HEK293 (cell line): ENCODE measurements around the gene ALG11.

ENCODE experiments used
- EGR2 ChIP-seq: fragments of 450-650 bp; formaldehyde crosslinking; IDR thresholded peaks from 2 replicates; pipeline ENCODE4 v1.5.1; 2016; ENCODE audit warnings: low read depth, missing biosample characterization, missing genetic modification characterization
- GLIS1 ChIP-seq: fragments of 450-650 bp; formaldehyde crosslinking; IDR thresholded peaks from 2 replicates; pipeline ENCODE4 v1.5.1; 2016; ENCODE audit warnings: missing biosample characterization, missing genetic modification characterization
- GLIS2 ChIP-seq: fragments of 450-650 bp; formaldehyde crosslinking; IDR thresholded peaks from 2 replicates; pipeline ENCODE4 v1.5.1; 2016; ENCODE audit warnings: missing biosample characterization, missing genetic modification characterization
- HIC1 ChIP-seq: fragments of 450-650 bp; formaldehyde crosslinking; IDR thresholded peaks from 2 replicates; pipeline ENCODE4 v1.5.1; 2016; ENCODE audit warnings: missing biosample characterization, missing genetic modification characterization
- KLF9 ChIP-seq: fragments of 450-650 bp; formaldehyde crosslinking; IDR thresholded peaks from 2 replicates; pipeline ENCODE4 v1.5.1; 2016; ENCODE audit warnings: missing biosample characterization, missing genetic modification characterization, low read depth
- OSR2 ChIP-seq: fragments of 450-650 bp; formaldehyde crosslinking; IDR thresholded peaks from 2 replicates; pipeline ENCODE4 v1.5.1; 2016; ENCODE audit warnings: missing biosample characterization, missing genetic modification characterization
- PBX3 ChIP-seq: sonication (generic); formaldehyde crosslinking; IDR thresholded peaks from 2 replicates; pipeline ENCODE4 v1.8.1; 2022; ENCODE audit warnings: mild to moderate bottlenecking, moderate library complexity, missing genetic modification reagents
- SETDB1 ChIP-seq: IDR thresholded peaks from one replicate; pipeline ENCODE4 v1.6.1; 2017; ENCODE audit warnings: mild to moderate bottlenecking, low read length, moderate library complexity, mixed read lengths; ENCODE audit not compliant: insufficient read length
- SP7 ChIP-seq: fragments of 450-650 bp; formaldehyde crosslinking; IDR thresholded peaks from 2 replicates; pipeline ENCODE4 v1.5.1; 2016; ENCODE audit warnings: missing biosample characterization, missing genetic modification characterization
- TSHZ1 ChIP-seq: fragments of 450-650 bp; formaldehyde crosslinking; IDR thresholded peaks from 2 replicates; pipeline ENCODE4 v1.5.1; 2016; ENCODE audit warnings: missing biosample characterization, missing genetic modification characterization, borderline replicate concordance
- YY2 ChIP-seq: fragments of 450-650 bp; formaldehyde crosslinking; IDR thresholded peaks from 2 replicates; pipeline ENCODE4 v1.5.1; 2016; ENCODE audit warnings: missing biosample characterization, missing genetic modification characterization
- ZIC2 ChIP-seq: fragments of 450-650 bp; formaldehyde crosslinking; IDR thresholded peaks from 2 replicates; pipeline ENCODE4 v1.5.1; 2016; ENCODE audit warnings: missing biosample characterization, missing genetic modification characterization
- ZNF10 ChIP-seq: fragments of 450-650 bp; formaldehyde crosslinking; IDR thresholded peaks from 2 replicates; pipeline ENCODE4 v1.5.1; 2017; ENCODE audit warnings: missing biosample characterization, missing genetic modification characterization
- ZNF148 ChIP-seq: fragments of 450-650 bp; formaldehyde crosslinking; IDR thresholded peaks from 2 replicates; pipeline ENCODE4 v1.5.0; 2017; ENCODE audit warnings: missing biosample characterization, missing genetic modification characterization, borderline replicate concordance
- ZNF174 ChIP-seq: fragments of 450-650 bp; formaldehyde crosslinking; IDR thresholded peaks from 2 replicates; pipeline ENCODE4 v1.5.0; 2017; ENCODE audit warnings: missing biosample characterization, mild to moderate bottlenecking, missing genetic modification characterization
- ZNF184 ChIP-seq: fragments of 450-650 bp; IDR thresholded peaks from 2 replicates; pipeline ENCODE4 v1.5.1; 2018; ENCODE audit warnings: missing biosample characterization, mild to moderate bottlenecking, missing genetic modification characterization
- ZNF2 ChIP-seq: fragments of 450-650 bp; formaldehyde crosslinking; IDR thresholded peaks from 2 replicates; pipeline ENCODE4 v1.5.1; 2016; ENCODE audit warnings: missing biosample characterization, missing genetic modification characterization
- ZNF248 ChIP-seq: fragments of 450-650 bp; formaldehyde crosslinking; IDR thresholded peaks from 2 replicates; pipeline ENCODE4 v1.5.1; 2017; ENCODE audit warnings: missing biosample characterization, missing genetic modification characterization
- ZNF266 ChIP-seq: fragments of 450-650 bp; formaldehyde crosslinking; IDR thresholded peaks from 2 replicates; pipeline ENCODE4 v1.5.1; 2016; ENCODE audit warnings: missing biosample characterization, missing genetic modification characterization, low read depth
- ZNF311 ChIP-seq: fragments of 450-650 bp; formaldehyde crosslinking; IDR thresholded peaks from 2 replicates; pipeline ENCODE4 v1.5.1; 2017; ENCODE audit warnings: missing biosample characterization, missing genetic modification characterization, borderline replicate concordance
- ZNF335 ChIP-seq: fragments of 450-650 bp; formaldehyde crosslinking; conservative IDR thresholded peaks from 2 replicates; pipeline ENCODE4 v1.5.1; 2016; ENCODE audit warnings: missing biosample characterization, missing genetic modification characterization
- ZNF350 ChIP-seq: fragments of 450-650 bp; formaldehyde crosslinking; IDR thresholded peaks from 2 replicates; pipeline ENCODE4 v1.5.0; 2017; ENCODE audit warnings: missing biosample characterization, mild to moderate bottlenecking, missing genetic modification characterization
- ZNF354C ChIP-seq: fragments of 450-650 bp; formaldehyde crosslinking; IDR thresholded peaks from 2 replicates; pipeline ENCODE4 v1.5.1; 2016; ENCODE audit warnings: missing biosample characterization, missing genetic modification characterization, low read depth, borderline replicate concordance
- ZNF510 ChIP-seq: fragments of 450-650 bp; formaldehyde crosslinking; IDR thresholded peaks from 2 replicates; pipeline ENCODE4 v1.5.1; 2018; ENCODE audit warnings: mild to moderate bottlenecking, missing genetic modification characterization, missing biosample characterization; ENCODE audit not compliant: insufficient replicate concordance
- ZNF521 ChIP-seq: fragments of 450-650 bp; formaldehyde crosslinking; IDR thresholded peaks from 2 replicates; pipeline ENCODE4 v1.5.1; 2017; ENCODE audit warnings: missing biosample characterization, mild to moderate bottlenecking, missing genetic modification characterization
- ZNF529 ChIP-seq: fragments of 450-650 bp; formaldehyde crosslinking; IDR thresholded peaks from 2 replicates; pipeline ENCODE4 v1.5.1; 2017; ENCODE audit warnings: missing genetic modification characterization, missing biosample characterization; ENCODE audit not compliant: insufficient replicate concordance
- ZNF580 ChIP-seq: fragments of 450-650 bp; formaldehyde crosslinking; IDR thresholded peaks from 2 replicates; pipeline ENCODE4 v1.5.1; 2016; ENCODE audit warnings: missing biosample characterization, missing genetic modification characterization
- ZNF600 ChIP-seq: fragments of 450-650 bp; formaldehyde crosslinking; IDR thresholded peaks from 2 replicates; pipeline ENCODE4 v1.5.1; 2016; ENCODE audit warnings: missing biosample characterization, missing genetic modification characterization
- ZNF658 ChIP-seq: fragments of 450-650 bp; formaldehyde crosslinking; IDR thresholded peaks from 2 replicates; pipeline ENCODE4; 2016; ENCODE audit warnings: missing biosample characterization, missing genetic modification characterization
- ZNF792 ChIP-seq: fragments of 450-650 bp; formaldehyde crosslinking; IDR thresholded peaks from 2 replicates; pipeline ENCODE4 v1.5.1; 2016; ENCODE audit warnings: missing biosample characterization, missing genetic modification characterization
- ZNF830 ChIP-seq: fragments of 450-650 bp; IDR thresholded peaks from 2 replicates; pipeline ENCODE4 v1.5.0; 2018; ENCODE audit warnings: missing biosample characterization, missing genetic modification characterization, low read depth, mild to moderate bottlenecking, moderate library complexity
- ZXDB ChIP-seq: fragments of 450-650 bp; formaldehyde crosslinking; IDR thresholded peaks from 2 replicates; pipeline ENCODE4 v1.5.1; 2016; ENCODE audit warnings: missing biosample characterization, missing genetic modification characterization

ALG11 gene

GRCh38 chr13:51997641-51998330, 14.4 kb upstream of the ALG11 start (continued):
- no peak for TF ChIP-seq ZNF184 (tag by site-specific recombination)
- no peak for TF ChIP-seq SETDB1
- TF ChIP-seq ZNF792 (tag by site-specific recombination): no peak
- no peak for TF ChIP-seq EGR2 (tag by site-specific recombination)
- no peak for TF ChIP-seq YY2
- peak; percentile 62 for TF ChIP-seq GLIS1
- no peak for TF ChIP-seq ZXDB (tag by site-specific recombination)
- no peak for TF ChIP-seq ZNF658
- peak; percentile 59 for TF ChIP-seq ZNF600 (tag by site-specific recombination)
- no peak for TF ChIP-seq ZNF354C (tag by site-specific recombination)
- no peak for TF ChIP-seq ZNF248
- no peak for TF ChIP-seq ZNF510 (tag by site-specific recombination)
- no peak for TF ChIP-seq ZNF350 (tag by site-specific recombination)
- no peak for TF ChIP-seq ZNF521
- TF ChIP-seq HIC1 (tag by site-specific recombination): no peak
- TF ChIP-seq KLF9 (tag by site-specific recombination): no peak
- TF ChIP-seq ZNF830: no peak
- no peak for TF ChIP-seq ZNF335 (tag by site-specific recombination)
- no peak for TF ChIP-seq ZNF529
- TF ChIP-seq GLIS2: no peak
- TF ChIP-seq TSHZ1 (tag by site-specific recombination): no peak
- TF ChIP-seq ZNF311 (tag by site-specific recombination): no peak
- no peak for TF ChIP-seq ZNF2 (tag by site-specific recombination)
- peak; percentile 36; the same call in 1 of the 2 replicates for TF ChIP-seq ZNF10
- TF ChIP-seq ZNF174 (tag by site-specific recombination): no peak
- no peak for TF ChIP-seq ZNF148 (tag by site-specific recombination)
- peak; percentile 34; the same call in 1 of the 2 replicates for TF ChIP-seq SP7 (tag by site-specific recombination)
- 0 out of 2 replicates have a peak, but pooled peaks have one; percentile 18 for TF ChIP-seq OSR2
- TF ChIP-seq ZIC2 (tag by site-specific recombination): peak; percentile 95
- no peak for TF ChIP-seq ZNF266 (tag by site-specific recombination)
- no peak for TF ChIP-seq PBX3 (CRISPR knock-in tag)
- TF ChIP-seq ZNF580 (tag by site-specific recombination): no peak
